Peyer's patch (tissue), 4 donors: ENCODE measurements around the gene ZNF775.

ENCODE experiments used
- CTCF ChIP-seq, 6 experiments: fragments of 450-650 bp in 4 of 6; fragments of 200-600 bp in 2 of 6; sonication (generic) in 1 of 6; IDR thresholded peaks; one replicate each; pipeline ENCODE4 v1.5.1; 2017 to 2019; ENCODE audit warnings: antibody characterized with exemption in 6 of 6, mild to moderate bottlenecking in 3 of 6, moderate library complexity in 1 of 6
- POLR2A ChIP-seq, 2 donors: fragments of 450-650 bp; IDR thresholded peaks; one replicate each; pipeline ENCODE4 v1.5.1; 2017; ENCODE audit warnings: antibody characterized with exemption in 2 of 2, mild to moderate bottlenecking in 2 of 2, moderate library complexity in 2 of 2

- TF ChIP-seq CTCF (IDR thresholded peaks at IDR 0.05) (no peak), POLR2A (IDR thresholded peaks at IDR 0.05) (no peak)
These were observed 9.2 kb upstream of the ZNF775 start for GRCh38 chr7:150369748-150370501.
